HG03520 (cell line): Measurements from ENCODE around the gene R3HCC1L.

ENCODE experiments used
- ATAC-seq: cut with Tn5 transposase; IDR thresholded peaks from one replicate; pipeline ENCODE4 v1.9.1; 2021; ENCODE audit warnings: mild to moderate bottlenecking, moderate library complexity; ENCODE audit not compliant: unreplicated experiment

R3HCC1L gene

GRCh38 chr10:98257961-98258360 lies 123.5 kb downstream of the R3HCC1L start:
- ATAC-seq, result no peak

- ATAC-seq, result no peak
Measured at GRCh38 chr10:98258683-98259454, 124.4 kb downstream of the R3HCC1L start.

GRCh38 chr10:98259606-98260315 lies 125.3 kb downstream of the R3HCC1L start:
- ATAC-seq, result no peak

- no peak for ATAC-seq
Measured at GRCh38 chr10:98260350-98260749, 125.9 kb downstream of the R3HCC1L start.

DNA sequence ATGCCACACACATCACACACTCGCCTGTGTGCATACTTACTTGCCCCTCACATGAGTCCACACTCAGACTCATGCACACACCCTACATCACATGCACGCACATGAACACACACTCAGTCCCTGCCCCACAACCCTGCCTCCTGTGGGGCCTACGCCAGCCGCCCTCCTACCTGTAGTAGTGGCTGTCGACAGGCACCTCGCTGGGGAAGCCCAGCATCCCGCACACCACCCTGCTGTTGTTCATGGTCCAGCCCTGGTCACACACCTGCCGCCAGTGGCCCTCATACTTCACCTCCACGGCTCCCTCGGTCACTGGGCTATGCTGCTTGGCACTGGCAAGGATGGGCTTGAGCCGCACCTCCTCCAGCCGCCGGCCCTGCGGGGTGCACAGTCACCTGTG lies 126.3 kb downstream of the R3HCC1L start:
- ATAC-seq, result no peak

DNA sequence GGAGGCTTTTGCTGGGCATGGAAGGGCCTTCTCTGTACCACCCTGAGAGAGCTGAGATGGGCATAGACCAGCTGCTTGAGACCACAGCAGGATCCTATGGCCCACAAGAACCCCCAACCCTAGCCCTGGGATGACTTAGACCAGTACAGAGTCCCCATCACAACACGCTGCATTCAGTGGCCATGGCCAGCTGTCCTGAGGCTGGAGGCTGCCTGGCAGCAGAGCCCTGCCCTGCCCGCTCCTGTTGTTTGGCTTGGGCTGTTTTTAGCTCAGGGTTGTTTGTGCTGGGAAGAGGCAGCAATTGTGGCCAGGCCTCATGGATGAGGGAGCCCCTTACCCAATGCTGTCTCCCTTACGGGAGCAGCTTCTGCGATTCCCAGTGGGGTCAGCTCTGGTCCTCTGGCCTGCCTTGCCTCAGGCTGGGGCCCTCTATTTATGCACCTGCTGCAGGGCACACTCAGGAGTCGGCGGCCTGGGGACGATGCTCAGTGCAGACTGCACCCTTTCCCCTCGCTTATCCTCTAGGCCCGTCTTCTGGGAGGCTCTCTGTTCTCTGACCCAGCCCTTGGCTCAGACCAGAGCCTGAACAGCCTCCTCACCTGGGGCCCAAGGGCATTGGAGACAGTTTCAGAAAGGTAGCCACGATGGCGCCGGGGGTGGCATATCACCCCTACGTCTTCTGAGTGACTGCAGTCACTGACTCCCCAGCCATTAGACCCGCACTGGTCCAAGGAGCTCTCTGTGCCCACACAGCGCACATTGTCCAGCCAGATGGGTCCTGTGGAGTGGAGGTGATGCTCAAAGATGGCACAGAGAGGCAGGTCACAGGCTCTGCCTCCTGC lies 127.2 kb downstream of the R3HCC1L start:
- ATAC-seq, result no peak

GRCh38 chr10:98262571-98262970 lies 128.1 kb downstream of the R3HCC1L start:
- no peak for ATAC-seq

- no peak for ATAC-seq
Measured at GRCh38 chr10:98263088-98263487, 128.6 kb downstream of the R3HCC1L start.

- ATAC-seq, result no peak
Measured at GRCh38 chr10:98264378-98265065, 130.1 kb downstream of the R3HCC1L start.

- no peak for ATAC-seq
Measured at GRCh38 chr10:98265403-98266378, 131.2 kb downstream of the R3HCC1L start.

GRCh38 chr10:98266647-98267046 lies 132.2 kb downstream of the R3HCC1L start:
- ATAC-seq, result no peak

DNA sequence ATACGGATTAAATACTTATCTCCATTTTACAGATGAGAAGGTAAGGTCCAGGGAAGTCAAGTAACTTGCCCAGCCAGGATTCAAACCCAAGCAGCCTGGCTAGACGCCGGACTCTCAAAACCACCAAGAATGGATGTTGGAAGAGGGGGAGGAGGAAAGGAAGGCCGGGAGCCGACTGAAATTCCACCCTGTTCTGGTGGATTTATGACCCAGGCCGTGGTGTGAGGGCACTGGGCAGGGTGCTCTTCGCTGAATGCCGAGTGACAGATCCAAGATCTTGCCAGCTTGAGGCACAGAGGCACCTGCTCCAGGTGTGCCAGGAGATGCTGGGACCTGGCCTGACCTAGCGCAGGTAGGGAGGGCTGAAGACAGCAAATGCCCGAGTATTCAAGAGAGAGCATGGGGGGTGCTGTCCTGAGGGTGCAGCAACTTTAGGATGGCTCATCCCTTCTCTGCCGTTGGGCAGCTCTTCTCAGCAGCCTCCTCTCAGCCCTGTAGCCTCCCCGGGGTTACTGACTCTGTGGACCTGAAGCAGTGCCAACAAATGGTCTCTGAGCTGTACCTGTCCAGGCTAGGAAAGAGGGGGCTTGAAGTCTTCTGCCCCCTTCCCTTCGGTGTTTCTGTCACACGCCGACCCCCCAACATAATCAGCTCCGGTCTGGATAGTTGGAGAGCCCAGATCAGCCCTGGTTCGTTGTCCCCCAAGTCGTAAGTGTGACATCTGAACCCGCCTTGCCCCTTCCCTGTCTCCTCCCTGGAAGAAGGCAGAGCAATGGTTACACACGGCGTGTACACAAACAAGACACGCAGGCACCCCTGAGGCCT lies 132.8 kb downstream of the R3HCC1L start:
- no peak for ATAC-seq

- no peak for ATAC-seq
Measured at GRCh38 chr10:98267894-98268693, 133.6 kb downstream of the R3HCC1L start, which contains the start of gene LOXL4. Gene LOXL4 (minus strand): TSS chr10:98268194. CDS start chr10:98263019, 5,175 bp downstream.

- no peak for ATAC-seq
Measured at GRCh38 chr10:98268694-98269431, 134.4 kb downstream of the R3HCC1L start.

DNA sequence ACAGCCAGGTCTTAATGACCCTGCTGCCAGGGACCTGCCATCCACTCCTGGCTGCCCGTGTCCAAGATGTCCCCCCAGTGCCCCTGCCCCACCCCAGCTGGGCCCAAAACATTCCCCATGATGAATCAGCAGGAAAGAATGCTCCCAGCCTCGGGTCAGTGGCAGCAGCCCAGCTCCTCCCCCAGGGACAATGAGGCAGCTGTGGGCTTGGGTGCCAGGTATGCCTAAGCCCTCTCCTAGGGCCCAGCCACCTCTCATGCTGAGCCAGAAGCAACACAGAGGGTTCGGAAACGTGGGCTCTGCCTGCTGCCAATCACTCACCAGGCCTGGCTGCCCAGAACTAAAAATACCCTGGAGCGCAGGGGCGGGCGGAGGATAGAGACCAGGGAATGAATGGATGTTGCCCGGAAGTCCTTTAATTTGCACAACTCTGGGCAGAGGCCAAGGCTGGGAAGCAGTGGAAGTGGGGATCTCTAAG lies 135.0 kb downstream of the R3HCC1L start:
- ATAC-seq, result no peak

DNA sequence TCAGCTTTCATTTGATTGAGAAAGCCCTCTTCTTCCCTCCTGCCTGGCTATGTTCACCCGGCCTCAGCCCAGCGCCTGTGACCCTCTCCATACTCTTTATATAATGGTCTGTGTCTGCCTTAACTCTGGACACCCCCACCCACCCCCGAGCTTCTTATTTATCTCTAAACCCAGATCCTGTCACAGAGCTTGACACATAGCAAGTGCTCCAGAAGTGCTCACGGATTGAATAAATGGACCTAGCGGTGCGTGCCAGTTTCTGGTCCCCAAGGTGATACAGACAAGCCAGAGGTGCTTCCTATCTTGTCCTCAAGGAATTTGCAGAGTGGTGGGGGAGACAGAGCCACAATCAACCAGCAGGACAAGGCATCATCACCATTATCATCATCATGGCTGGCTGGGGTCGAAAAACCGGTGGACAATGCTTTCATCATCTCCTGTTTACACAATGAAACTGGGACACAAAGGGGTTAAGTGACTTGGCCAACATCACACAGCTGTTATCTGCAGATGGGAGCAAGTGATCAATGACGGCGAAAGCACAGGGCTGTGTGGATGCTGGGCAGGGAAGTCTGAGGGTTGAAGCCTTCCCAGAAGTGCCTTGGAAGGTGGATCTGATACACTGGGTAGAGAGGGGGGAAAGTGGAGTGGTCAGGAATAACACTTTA lies 135.8 kb downstream of the R3HCC1L start:
- no peak for ATAC-seq

DNA sequence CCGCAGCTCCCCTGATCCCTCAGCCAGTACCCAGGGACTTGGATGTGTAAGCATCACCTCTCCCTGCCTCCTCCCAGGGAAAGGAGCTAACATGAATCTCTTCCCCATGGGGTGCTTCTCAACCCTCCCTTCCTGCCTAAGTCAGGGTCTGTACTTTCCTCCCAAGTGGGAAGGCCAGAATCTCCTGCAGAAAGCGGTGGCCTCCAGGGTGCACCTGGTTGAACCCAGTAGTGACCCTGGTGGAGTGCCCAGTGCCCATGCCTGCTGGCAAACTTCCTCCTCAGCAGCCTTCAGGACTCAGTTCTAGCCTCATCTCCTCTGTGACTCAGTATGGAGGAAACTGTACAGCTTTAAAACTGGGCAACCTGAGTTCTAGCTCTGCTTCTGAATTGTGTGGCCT lies 136.3 kb downstream of the R3HCC1L start:
- ATAC-seq, result no peak
